Ectodermal cell (in vitro differentiated cells): ENCODE measurements around the gene TRPV3.
"Not testable (repeated sequence)": the region's sequence is repeated elsewhere in the genome, so short reads cannot be mapped to it uniquely, and the experiment has no call there.

ENCODE experiments used
- H3K27ac ChIP-seq: 2 replicates; pipeline ENCODE4 v1.7.0; 2013; ENCODE audit warnings: mild to moderate bottlenecking, low read depth, low read length; ENCODE audit not compliant: insufficient read depth, poor library complexity, severe bottlenecking
- H3K27me3 ChIP-seq: 2 replicates; pipeline ENCODE4 v1.7.0; 2013; ENCODE audit warnings: mild to moderate bottlenecking, low read length; ENCODE audit not compliant: insufficient read depth, control insufficient read depth, poor library complexity, severe bottlenecking
- H3K36me3 ChIP-seq: one replicate; pipeline ENCODE4 v1.7.0; 2013; ENCODE audit warnings: low read length; ENCODE audit not compliant: control insufficient read depth, insufficient read depth
- H3K4me1 ChIP-seq: one replicate; pipeline ENCODE4 v1.7.0; 2013; ENCODE audit warnings: low read length; ENCODE audit not compliant: control insufficient read depth, insufficient read depth
- H3K4me3 ChIP-seq: 2 replicates; pipeline ENCODE4 v1.7.0; 2013; ENCODE audit warnings: low read depth, low read length, control low read depth; ENCODE audit not compliant: insufficient read depth
- H3K9me3 ChIP-seq: 2 replicates; pipeline ENCODE4 v1.7.0; 2013; ENCODE audit warnings: mild to moderate bottlenecking, low read length, moderate library complexity; ENCODE audit not compliant: control insufficient read depth
- WGBS, 2 experiments: methylation state at CpG; one replicate each; pipeline ENCODE4 v1.1.7; 2013; ENCODE audit warnings: missing lambda C conversion rate in 2 of 2; 5-methylcytosine and 5-hydroxymethylcytosine counted together

The TRPV3 gene

GRCh38 chr17:3479988-3480387, 77.6 kb downstream of the TRPV3 start:
- Histone ChIP-seq H3K27ac (no peak overlapping the region), H3K36me3 (no peaks in the 10 kb centered on the region), H3K27me3 (no peaks in the 10 kb centered on the region), H3K4me3 (no peak overlapping the region), H3K4me1 (no peaks in the 10 kb centered on the region), H3K9me3 (no peaks in the 10 kb centered on the region)
- WGBS, 2 experiments: 90 to 95% methylated on average over 3 of the region's 3 CpGs

GRCh38 chr17:3475812-3476610, 81.6 kb downstream of the TRPV3 start, which contains the start of gene ASPA:
TSS of gene ASPA (plus strand) at chr17:3475997. CDS start at chr17:3476160, 163 bp downstream.
- WGBS, 2 experiments: 89 to 90% methylated on average over 7 of the region's 7 CpGs
- no peaks in the 10 kb centered on the region for H3K27me3 ChIP-seq
- no peaks in the 10 kb centered on the region for H3K9me3 ChIP-seq
- no peaks in the 10 kb centered on the region for H3K4me1 ChIP-seq
- no peak within 1 kb of the TSS for H3K4me3 ChIP-seq
- H3K27ac ChIP-seq: no peak within 1 kb of the TSS
- no peaks in the 10 kb centered on the region for H3K36me3 ChIP-seq

GRCh38 chr17:3475251-3475685, 82.3 kb downstream of the TRPV3 start:
- Histone ChIP-seq H3K4me3 (no peak overlapping the region), H3K36me3 (no peaks in the 10 kb centered on the region), H3K27me3 (no peaks in the 10 kb centered on the region), H3K4me1 (no peaks in the 10 kb centered on the region), H3K27ac (no peak overlapping the region), H3K9me3 (no peaks in the 10 kb centered on the region)
- WGBS, 2 experiments: 95 to 96% methylated on average over 4 of the region's 4 CpGs

GRCh38 chr17:3474212-3474611, 83.4 kb downstream of the TRPV3 start:
- Histone ChIP-seq H3K9me3 (no peaks in the 10 kb centered on the region), H3K27ac (no peak overlapping the region), H3K4me1 (no peaks in the 10 kb centered on the region), H3K4me3 (no peak overlapping the region), H3K27me3 (no peaks in the 10 kb centered on the region), H3K36me3 (no peaks in the 10 kb centered on the region)
- 96 to 100% methylated on average over 3 of the region's 3 CpGs for WGBS, 2 experiments

- Histone ChIP-seq H3K27ac (no peak overlapping the region), H3K27me3 (no peaks in the 10 kb centered on the region), H3K4me3 (no peak overlapping the region), H3K4me1 (no peaks in the 10 kb centered on the region), H3K9me3 (no peaks in the 10 kb centered on the region), H3K36me3 (no peaks in the 10 kb centered on the region)
- WGBS, 2 experiments: 94 to 95% methylated on average over 21 of the region's 21 CpGs
These were observed 85.5 kb downstream of the TRPV3 start for GRCh38 chr17:3472137-3472536.

GRCh38 chr17:3471599-3471998, 86.0 kb downstream of the TRPV3 start, which contains the start of gene SPATA22:
TSS of gene SPATA22 (minus strand) at chr17:3471819. CDS start at chr17:3469325, 2,494 bp downstream.
- Histone ChIP-seq H3K27ac (no peak within 1 kb of the TSS), H3K36me3 (no peaks in the 10 kb centered on the region)
- WGBS, 2 experiments: 95 to 96% methylated on average over 38 of the region's 38 CpGs

DNA sequence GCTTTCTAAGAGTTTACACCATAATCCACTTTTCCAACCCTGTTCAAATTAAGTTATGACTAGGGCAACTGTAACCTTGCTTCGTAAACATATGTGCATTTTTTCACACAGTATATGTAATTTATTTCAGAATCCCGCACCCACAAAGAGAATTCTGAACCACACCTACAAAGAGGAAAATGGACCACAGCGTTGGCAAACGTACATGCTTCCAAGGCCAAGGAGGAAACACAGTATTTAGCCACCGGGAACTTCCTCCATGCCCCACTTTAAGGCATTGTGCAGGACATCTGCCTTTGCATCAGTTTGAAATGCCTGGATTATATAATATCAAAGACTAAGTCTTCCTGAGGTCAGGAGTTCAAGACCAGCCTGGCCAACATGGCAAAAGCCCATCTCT, 88.1 kb downstream of the TRPV3 start:
- Histone ChIP-seq H3K4me3 (no peak overlapping the region), H3K27me3 (no peaks in the 10 kb centered on the region), H3K36me3 (no peaks in the 10 kb centered on the region), H3K9me3 (no peaks in the 10 kb centered on the region), H3K4me1 (no peaks in the 10 kb centered on the region), H3K27ac (no peak overlapping the region)
- 74 to 75% methylated on average over 5 of the region's 5 CpGs for WGBS, 2 experiments

More at GRCh38 chr17:3471599-3471998, 86.0 kb downstream of the TRPV3 start, which contains the start of gene SPATA22:
- no peaks in the 10 kb centered on the region for H3K27me3 ChIP-seq
- no peak within 1 kb of the TSS for H3K4me3 ChIP-seq
- no peaks in the 10 kb centered on the region for H3K4me1 ChIP-seq
- H3K9me3 ChIP-seq: no peaks in the 10 kb centered on the region

DNA sequence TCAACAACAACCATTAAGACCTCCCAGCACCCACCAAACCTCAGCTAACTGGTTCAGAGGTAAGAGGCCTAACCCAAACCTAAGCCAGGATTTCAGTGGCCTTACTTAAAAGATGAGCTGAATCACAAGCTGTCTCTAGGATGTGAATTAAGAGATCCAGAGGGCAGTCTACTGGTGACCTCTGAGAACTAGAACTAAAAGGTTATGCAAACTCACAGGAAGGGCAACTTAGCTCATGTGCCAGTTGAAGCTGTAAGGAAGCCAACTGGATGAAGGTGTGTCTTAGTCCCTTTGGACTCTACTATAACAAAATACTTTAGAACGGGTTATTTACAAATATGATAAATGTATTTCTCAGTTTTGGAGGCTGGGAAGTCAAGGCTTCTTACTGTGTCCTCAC, 91.3 kb downstream of the TRPV3 start:
- not testable (repeated sequence) for H3K4me1 ChIP-seq, H3K9me3 ChIP-seq, H3K4me3 ChIP-seq, H3K27me3 ChIP-seq, H3K36me3 ChIP-seq, H3K27ac ChIP-seq
- whole genome bisulfite sequencing, 2 experiments: 100% methylated on average over 1 of the region's 1 CpG; no CpG with 5 or more reads in 1 of the 2 experiments
